NT2/D1 (cell line): Measurements from ENCODE around the gene ABLIM2.

ENCODE experiments used
- SUZ12 ChIP-seq: IDR thresholded peaks from 2 replicates; pipeline ENCODE4 v1.6.1; 2011; ENCODE audit not compliant: insufficient read length, insufficient read depth; ENCODE audit errors: extremely low read depth
- YY1 ChIP-seq: IDR thresholded peaks from 2 replicates; pipeline ENCODE4 v1.6.1; 2011; ENCODE audit not compliant: insufficient read length, insufficient read depth
- ZNF274 ChIP-seq: IDR thresholded peaks from 2 replicates; pipeline ENCODE4 v1.6.1; 2011; ENCODE audit warnings: mild to moderate bottlenecking, low read depth, low read length

- TF ChIP-seq ZNF274 (no peak), YY1 (no peak), SUZ12 (no peak)
These were observed 23.7 kb upstream of the ABLIM2 start for GRCh38 chr4:8182294-8182693.
